Stimulated activated naive CD8-positive, alpha-beta T cell treated with anti-CD3 and anti-CD28 coated beads, Interleukin-15, amount 100 ng/mL, for 72 hours (primary cell): ENCODE results near the gene OR51G1.
A peak's percentile ranks its signal among the peaks of the same experiment; 100 is the strongest.
"Not testable (repeated sequence)": the region's sequence is repeated elsewhere in the genome, so short reads cannot be mapped to it uniquely, and the experiment has no call there.

Experiments
- ATAC-seq: fragments of 150-1000 bp; cut with Tn5 transposase; 2 replicates; pipeline ENCODE4 v1.10.0; 2021; ENCODE audit warnings: mild to moderate bottlenecking, moderate library complexity
- DNase-seq, 2 donors: peaks; one replicate each; pipeline ENCODE4 v3.0.0; 2021 to 2022
- H3K27ac Mint-ChIP-seq, 2 donors: one replicate each; pipeline ENCODE4 v1.8.0; 2022; ENCODE audit warnings: mild to moderate bottlenecking in 2 of 2, mixed read lengths in 2 of 2, moderate library complexity in 2 of 2
- H3K27me3 Mint-ChIP-seq: one replicate; pipeline ENCODE4 v1.8.0; 2022; ENCODE audit warnings: mixed read lengths
- H3K4me1 Mint-ChIP-seq: one replicate; pipeline ENCODE4 v1.8.0; 2022; ENCODE audit warnings: mild to moderate bottlenecking, mixed read lengths
- H3K4me3 Mint-ChIP-seq, 2 donors: one replicate each; pipeline ENCODE4 v1.8.0; 2022; ENCODE audit warnings: mild to moderate bottlenecking in 2 of 2, mixed read lengths in 2 of 2, moderate library complexity in 1 of 2
- H3K9me3 Mint-ChIP-seq, 2 donors: one replicate each; pipeline ENCODE4 v1.8.0; 2022; ENCODE audit warnings: mixed read lengths in 2 of 2

OR51G1 gene

GRCh38 chr11:4924239-4924638, at the start of gene OR51G1:
OR51G1 (minus strand) TSS chr11:4924339; CDS start chr11:4924339, 0 bp downstream.
- ATAC-seq = no peak
- Mint-ChIP-seq H3K27me3 (no peaks in the 10 kb centered on the region), H3K27ac (no peak within 1 kb of the TSS), H3K9me3 (no peaks in the 10 kb centered on the region), H3K4me1 (no peaks in the 10 kb centered on the region), H3K4me3 (no peak within 1 kb of the TSS)
- DNase-seq = no peak

GRCh38 chr11:4962816-4963215, 38.7 kb upstream of the OR51G1 start:
- H3K27ac Mint-ChIP-seq = peak overlapping the region in 1 of 2 donors; percentile 50
- no peak for DNase-seq
- no peak overlapping the region for H3K4me3 Mint-ChIP-seq
- ATAC-seq = no peak
- peaks cover 7 to 18% of the 10 kb centered on the region in 2 donors for H3K9me3 Mint-ChIP-seq
- H3K4me1 Mint-ChIP-seq = no peaks in the 10 kb centered on the region
- peaks cover 11% of the 10 kb centered on the region for H3K27me3 Mint-ChIP-seq

GRCh38 chr11:4960877-4961276, 36.7 kb upstream of the OR51G1 start:
- DNase-seq (no peak), ATAC-seq (no peak)
- no peak overlapping the region for H3K27ac Mint-ChIP-seq
- no peaks in the 10 kb centered on the region for H3K4me1 Mint-ChIP-seq
- H3K9me3 Mint-ChIP-seq = peaks cover 2 to 18% of the 10 kb centered on the region in 2 donors
- peaks cover 2% of the 10 kb centered on the region for H3K27me3 Mint-ChIP-seq
- no peak overlapping the region for H3K4me3 Mint-ChIP-seq

GRCh38 chr11:4957396-4957795, 33.3 kb upstream of the OR51G1 start:
- ATAC-seq (no peak), DNase-seq (no peak)
- H3K9me3 Mint-ChIP-seq = peaks cover 0 to 5% of the 10 kb centered on the region in 2 donors
- no peak overlapping the region for H3K4me3 Mint-ChIP-seq
- H3K27ac Mint-ChIP-seq = no peak overlapping the region
- H3K27me3 Mint-ChIP-seq = no peaks in the 10 kb centered on the region
- H3K4me1 Mint-ChIP-seq = no peaks in the 10 kb centered on the region

GRCh38 chr11:4955613-4956012, 31.5 kb upstream of the OR51G1 start, which contains the start of gene OR51A2:
OR51A2 (minus strand) TSS chr11:4955713; CDS start chr11:4955713, 0 bp downstream.
- not testable (repeated sequence) for H3K27ac Mint-ChIP-seq, ATAC-seq, H3K9me3 Mint-ChIP-seq, H3K4me1 Mint-ChIP-seq, H3K27me3 Mint-ChIP-seq, DNase-seq, H3K4me3 Mint-ChIP-seq

GRCh38 chr11:4947505-4947904, 23.4 kb upstream of the OR51G1 start, which contains the start of gene OR51A4:
OR51A4 (minus strand) TSS chr11:4947605; CDS start chr11:4947100, 505 bp downstream.
- H3K4me3 Mint-ChIP-seq = no peak within 1 kb of the TSS
- ATAC-seq = no peak

GRCh38 chr11:4936745-4937144, 12.6 kb upstream of the OR51G1 start:
- Mint-ChIP-seq H3K27ac (no peak overlapping the region), H3K4me1 (no peaks in the 10 kb centered on the region), H3K9me3 (no peaks in the 10 kb centered on the region), H3K27me3 (no peaks in the 10 kb centered on the region), H3K4me3 (no peak overlapping the region)
- DNase-seq = no peak
- no peak for ATAC-seq

More at GRCh38 chr11:4947505-4947904, 23.4 kb upstream of the OR51G1 start, which contains the start of gene OR51A4:
- DNase-seq = no peak
- Mint-ChIP-seq H3K4me1 (no peaks in the 10 kb centered on the region), H3K27me3 (no peaks in the 10 kb centered on the region), H3K27ac (no peak within 1 kb of the TSS), H3K9me3 (no peaks in the 10 kb centered on the region)

GRCh38 chr11:4932751-4933150, 8.6 kb upstream of the OR51G1 start:
- no peaks in the 10 kb centered on the region for H3K4me1 Mint-ChIP-seq
- H3K27me3 Mint-ChIP-seq = no peaks in the 10 kb centered on the region
- no peak overlapping the region for H3K4me3 Mint-ChIP-seq
- DNase-seq = no peak
- ATAC-seq = no peak
- H3K9me3 Mint-ChIP-seq = no peaks in the 10 kb centered on the region
- no peak overlapping the region for H3K27ac Mint-ChIP-seq

GRCh38 chr11:4926608-4927007, 2.5 kb upstream of the OR51G1 start:
- H3K27me3 Mint-ChIP-seq = no peaks in the 10 kb centered on the region
- H3K4me3 Mint-ChIP-seq = no peak overlapping the region
- H3K9me3 Mint-ChIP-seq = no peaks in the 10 kb centered on the region
- DNase-seq (no peak), ATAC-seq (no peak)
- H3K4me1 Mint-ChIP-seq = no peaks in the 10 kb centered on the region
- H3K27ac Mint-ChIP-seq = no peak overlapping the region

GRCh38 chr11:4922304-4922703, 1.8 kb downstream of the OR51G1 start:
- DNase-seq = no peak
- no peak for ATAC-seq
- H3K4me3 Mint-ChIP-seq = no peak overlapping the region

GRCh38 chr11:4921796-4922195, 2.3 kb downstream of the OR51G1 start:
- Mint-ChIP-seq H3K4me1 (no peaks in the 10 kb centered on the region), H3K9me3 (no peaks in the 10 kb centered on the region), H3K27ac (no peak overlapping the region), H3K27me3 (no peaks in the 10 kb centered on the region), H3K4me3 (no peak overlapping the region)
- no peak for ATAC-seq
- DNase-seq = no peak

More at GRCh38 chr11:4922304-4922703, 1.8 kb downstream of the OR51G1 start:
- H3K27me3 Mint-ChIP-seq = no peaks in the 10 kb centered on the region
- H3K9me3 Mint-ChIP-seq = no peaks in the 10 kb centered on the region
- no peak overlapping the region for H3K27ac Mint-ChIP-seq
- H3K4me1 Mint-ChIP-seq = no peaks in the 10 kb centered on the region

GRCh38 chr11:4919250-4919649, 4.9 kb downstream of the OR51G1 start, which contains the start of gene OR51G2:
OR51G2 (minus strand) TSS chr11:4919350; CDS start chr11:4915663, 3,687 bp downstream.
- Mint-ChIP-seq H3K4me1 (no peaks in the 10 kb centered on the region), H3K27me3 (no peaks in the 10 kb centered on the region), H3K9me3 (peaks cover 0 to 7% of the 10 kb centered on the region in 2 donors), H3K4me3 (no peak within 1 kb of the TSS), H3K27ac (no peak within 1 kb of the TSS)
- DNase-seq (no peak), ATAC-seq (no peak)

- Mint-ChIP-seq H3K27me3 (peaks cover 5% of the 10 kb centered on the region), H3K4me3 (no peak overlapping the region), H3K4me1 (no peaks in the 10 kb centered on the region), H3K9me3 (peaks cover 0 to 7% of the 10 kb centered on the region in 2 donors), H3K27ac (no peak overlapping the region)
- ATAC-seq (no peak), DNase-seq (no peak)
Observed at GRCh38 chr11:4916581-4916980, 7.6 kb downstream of the OR51G1 start.

GRCh38 chr11:4903484-4903883, 20.7 kb downstream of the OR51G1 start, which contains the start of gene OR51A7:
OR51A7 (plus strand) TSS chr11:4903783; CDS start chr11:4907370, 3,587 bp downstream.
- H3K4me1 Mint-ChIP-seq = no peaks in the 10 kb centered on the region
- DNase-seq (no peak), ATAC-seq (no peak)
- no peak within 1 kb of the TSS for H3K4me3 Mint-ChIP-seq
- peaks cover 11% of the 10 kb centered on the region for H3K27me3 Mint-ChIP-seq
- H3K9me3 Mint-ChIP-seq = peaks cover 0 to under 1% of the 10 kb centered on the region in 2 donors
- H3K27ac Mint-ChIP-seq = no peak within 1 kb of the TSS

- H3K27ac Mint-ChIP-seq = no peak overlapping the region
- no peaks in the 10 kb centered on the region for H3K4me1 Mint-ChIP-seq
- H3K27me3 Mint-ChIP-seq = peaks cover 8% of the 10 kb centered on the region
- ATAC-seq (no peak), DNase-seq (no peak)
- H3K9me3 Mint-ChIP-seq = peaks cover 5 to 7% of the 10 kb centered on the region in 2 donors
- H3K4me3 Mint-ChIP-seq = no peak overlapping the region
Observed at GRCh38 chr11:4891996-4892640, 32.0 kb downstream of the OR51G1 start.

GRCh38 chr11:4890279-4890678, 33.9 kb downstream of the OR51G1 start:
- no peak overlapping the region for H3K4me3 Mint-ChIP-seq
- H3K4me1 Mint-ChIP-seq = no peaks in the 10 kb centered on the region
- DNase-seq = no peak
- H3K9me3 Mint-ChIP-seq = peaks cover 5 to 7% of the 10 kb centered on the region in 2 donors
- no peak for ATAC-seq
- peaks cover 8% of the 10 kb centered on the region for H3K27me3 Mint-ChIP-seq
- no peak overlapping the region for H3K27ac Mint-ChIP-seq
